B cell (primary cell): ENCODE results near the gene ARFIP2. TPM values are rescaled to one million over a fixed set of nuclear protein-coding genes. Genes with fewer than 3 reads are reported as not detected.

Experiments used
- ATAC-seq: fragments of 200-7000 bp; cut with Tn5 transposase; one replicate; pipeline ENCODE4 v1.10.0; 2021; ENCODE audit warnings: low read depth, mild to moderate bottlenecking, moderate number of reproducible peaks, moderate library complexity
- CTCF ChIA-PET: fragments of 350-600 bp; sonication (Branson Sonifier 250); formaldehyde crosslinking; loops from one replicate; lab custom pipeline; 2021; ENCODE audit warnings: antibody characterized with exemption, inconsistent platforms; lab: Charles Lee
- POLR2A ChIA-PET: fragments of 350-600 bp; sonication (Branson Sonifier 250); formaldehyde crosslinking; loops from one replicate; lab custom pipeline; 2021; ENCODE audit warnings: antibody characterized with exemption; lab: Charles Lee
- DNase-seq: peaks from one replicate; pipeline ENCODE4 v3.0.0; 2013
- H2AFZ ChIP-seq: 2 replicates; pipeline ENCODE4 v1.6.1; 2012; ENCODE audit warnings: mild to moderate bottlenecking, low read depth, low read length; ENCODE audit not compliant: insufficient read depth, poor library complexity, severe bottlenecking
- H3K27ac ChIP-seq, 2 donors: 1 replicate in 1 of 2; 2 replicates in 1 of 2; pipeline ENCODE4 v1.5.1; 2012 to 2013; ENCODE audit warnings: low read length in 2 of 2, mild to moderate bottlenecking in 2 of 2, moderate library complexity in 1 of 2
- H3K27me3 ChIP-seq, 4 experiments: fragments of 200-600 bp in 1 of 4; sonication (generic) in 1 of 4; replicated peaks in 1 of 4; 1 replicate in 2 of 4; 2 replicates in 2 of 4; pipeline versions ENCODE4 v1.6.1 to v1.7.0; 2013 to 2016; ENCODE audit warnings: low read length in 3 of 4, mild to moderate bottlenecking in 2 of 4, mixed read lengths in 1 of 4, moderate library complexity in 1 of 4; ENCODE audit not compliant: insufficient read depth in 4 of 4, control insufficient read depth in 3 of 4; ENCODE audit errors: control extremely low read depth in 1 of 4
- H3K36me3 ChIP-seq, 2 experiments: replicated peaks in 1 of 2; 1 replicate in 1 of 2; 2 replicates in 1 of 2; pipeline versions ENCODE4 v1.6.1 to v1.7.1; 2013; ENCODE audit warnings: low read length in 1 of 2; ENCODE audit not compliant: insufficient read depth in 2 of 2, control insufficient read depth in 1 of 2; ENCODE audit errors: control extremely low read depth in 1 of 2, extremely low read depth in 1 of 2
- H3K4me1 ChIP-seq, 2 donors: fragments of 200-600 bp in 1 of 2; sonication (generic) in 1 of 2; 1 replicate in 1 of 2; 2 replicates in 1 of 2; pipeline versions ENCODE4 v1.5.1 to v1.6.1; 2013 to 2017; ENCODE audit warnings: low read length in 2 of 2; ENCODE audit not compliant: control insufficient read depth in 2 of 2, insufficient read depth in 2 of 2
- H3K4me2 ChIP-seq: replicated peaks from 2 replicates; pipeline ENCODE3; 2012; ENCODE audit warnings: mild to moderate bottlenecking, low read depth, low read length; ENCODE audit not compliant: poor library complexity, severe bottlenecking
- H3K4me3 ChIP-seq, 5 experiments: fragments of 200-600 bp in 1 of 5; sonication (generic) in 1 of 5; 1 replicate in 3 of 5; 2 replicates in 2 of 5; pipeline versions ENCODE4 v1.5.1 to v1.7.0; 2011 to 2016; ENCODE audit warnings: low read length in 4 of 5, mild to moderate bottlenecking in 4 of 5, low read depth in 2 of 5, control low read depth in 1 of 5, moderate library complexity in 1 of 5; ENCODE audit not compliant: insufficient read depth in 1 of 5; ENCODE audit errors: control extremely low read depth in 1 of 5, extremely low read depth in 1 of 5
- H3K79me2 ChIP-seq: fragments of 200-600 bp; sonication (generic); one replicate; pipeline ENCODE4 v1.6.0; 2016; ENCODE audit warnings: low read length; ENCODE audit not compliant: control insufficient read depth, insufficient read depth
- H3K9ac ChIP-seq: fragments of 200-600 bp; sonication (generic); 2 replicates; pipeline ENCODE4 v1.6.1; 2017; ENCODE audit warnings: mild to moderate bottlenecking, low read length, moderate library complexity
- H3K9me3 ChIP-seq, 3 donors: one replicate each; pipeline versions ENCODE4 v1.6.1 to v1.7.1; 2013; ENCODE audit warnings: low read length in 2 of 3; ENCODE audit not compliant: control insufficient read depth in 2 of 3, insufficient read depth in 1 of 3; ENCODE audit errors: control extremely low read depth in 1 of 3
- H4K20me1 ChIP-seq: 2 replicates; pipeline ENCODE4 v1.6.0; 2012; ENCODE audit warnings: mild to moderate bottlenecking, low read length; ENCODE audit not compliant: insufficient read depth, control insufficient read depth, poor library complexity, severe bottlenecking
- H3K27ac Mint-ChIP-seq: one replicate; pipeline ENCODE4 v1.8.0; 2021; ENCODE audit warnings: mixed read lengths
- H3K27me3 Mint-ChIP-seq: one replicate; pipeline ENCODE4 v1.8.0; 2021; ENCODE audit warnings: mixed read lengths
- H3K4me1 Mint-ChIP-seq: one replicate; pipeline ENCODE4 v1.8.0; 2021; ENCODE audit warnings: mixed read lengths
- H3K4me3 Mint-ChIP-seq: one replicate; pipeline ENCODE4 v1.8.0; 2021; ENCODE audit warnings: mixed read lengths
- H3K9me3 Mint-ChIP-seq: one replicate; pipeline ENCODE4 v1.8.0; 2022; ENCODE audit warnings: mixed read lengths; ENCODE audit not compliant: insufficient read depth
- EZH2 ChIP-seq: IDR thresholded peaks from 2 replicates; pipeline ENCODE4 v1.6.1; 2012; ENCODE audit warnings: borderline replicate concordance, low read depth, mild to moderate bottlenecking, moderate library complexity, low read length; ENCODE audit not compliant: insufficient read depth, poor library complexity, severe bottlenecking
- WGBS: methylation state at CpG from one replicate; pipeline ENCODE4 v1.1.5; 2013; ENCODE audit warnings: missing lambda C conversion rate; ENCODE audit not compliant: insufficient coverage; 5-methylcytosine and 5-hydroxymethylcytosine counted together
- intact Hi-C: fragments of 100-400 bp; cut with micrococcal nuclease; formaldehyde crosslinking; loops from one replicate; pipeline ENCODE4 v1.10.0; 2022
- polyA plus RNA-seq: library from polyadenylated mRNA; depleted of rRNA; stranded (reverse); fragments of >200 nt; gene quantifications from 2 replicates; pipeline ENCODE4 v1.2.3, GENCODE V29; 2012
- total RNA-seq, 2 donors: library from RNA; stranded (reverse); fragments of 120-200 nt in 1 of 2; gene quantifications; 1 replicate in 1 of 2; 2 replicates in 1 of 2; pipeline versions ENCODE4 v1.2.3 to v1.2.4, GENCODE V29; 2013 to 2022
- TF ChIP-seq, protein P1 (sequence below): fragments of 200-600 bp; IDR thresholded peaks from one replicate; pipeline ENCODE4 v1.8.0; 2022; ENCODE audit warnings: antibody characterized with exemption, mild to moderate bottlenecking

ARFIP2 gene
- total and polyA plus RNA-seq, 2 donors (not counting 1 experiment from before 2014, with no cell fraction given), result 47.5 to 54.5 TPM

DNA sequence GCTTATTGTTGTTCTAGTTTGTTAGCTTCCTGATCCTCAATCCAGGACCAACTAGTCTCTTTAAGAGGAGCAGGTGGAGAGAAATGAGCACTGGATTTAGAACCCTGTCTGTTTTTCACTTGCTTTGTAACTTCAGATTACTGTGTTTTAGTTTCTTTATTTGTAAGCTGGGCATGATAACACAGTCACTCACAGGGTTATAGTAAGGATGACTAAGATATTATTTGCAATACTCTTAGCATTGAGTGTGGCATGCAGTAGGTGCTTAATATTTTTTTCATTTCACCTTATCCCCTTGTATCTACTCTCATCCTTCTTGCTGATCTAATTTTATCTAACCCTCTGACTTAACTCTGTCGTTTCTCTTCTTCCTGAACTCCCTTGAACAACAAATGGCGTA is 49.7 kb upstream of the ARFIP2 start:
- Histone ChIP-seq H3K4me2 (no peak overlapping the region), H3K36me3 (peaks cover 0 to 7% of the 10 kb centered on the region in 2 experiments), H3K9me3 (no peaks in the 10 kb centered on the region), H3K9ac (no peak overlapping the region), H3K27me3 (no peaks in the 10 kb centered on the region), H3K4me1 (peaks cover 4 to 9% of the 10 kb centered on the region in 2 donors), H4K20me1 (no peaks in the 10 kb centered on the region), H3K27ac (no peak overlapping the region), H3K79me2 (no peaks in the 10 kb centered on the region), H2AFZ (no peak overlapping the region), H3K4me3 (no peak overlapping the region)
- DNase-seq (no peak), ATAC-seq (no peak)
- no peak overlapping the region for H3K4me3 Mint-ChIP-seq
- no peaks in the 10 kb centered on the region for H3K9me3 Mint-ChIP-seq
- CTCF ChIA-PET, result interaction anchor here (0.7 to 5.7 kb wide), 40 partner anchors 8 to 227 kb away, joined by 3 to 104 read pairs (median 4); partner anchors contain the start of genes ILK, MRPL17, RRP8 and TAF10
- intact Hi-C loops, result loop anchor here (1.0 to 5.0 kb wide), 5 partner anchors 71 to 226 kb away; partner anchors contain the start of genes ILK, MRPL17 and RRP8
- no peaks in the 10 kb centered on the region for H3K27me3 Mint-ChIP-seq
- H3K27ac Mint-ChIP-seq, result no peak overlapping the region
- H3K4me1 Mint-ChIP-seq, result peaks cover 7% of the 10 kb centered on the region
- 88% methylated on average over 2 of the region's 2 CpGs for WGBS
- TF ChIP-seq EZH2, result no peak
- TF ChIP-seq, protein P1, sequence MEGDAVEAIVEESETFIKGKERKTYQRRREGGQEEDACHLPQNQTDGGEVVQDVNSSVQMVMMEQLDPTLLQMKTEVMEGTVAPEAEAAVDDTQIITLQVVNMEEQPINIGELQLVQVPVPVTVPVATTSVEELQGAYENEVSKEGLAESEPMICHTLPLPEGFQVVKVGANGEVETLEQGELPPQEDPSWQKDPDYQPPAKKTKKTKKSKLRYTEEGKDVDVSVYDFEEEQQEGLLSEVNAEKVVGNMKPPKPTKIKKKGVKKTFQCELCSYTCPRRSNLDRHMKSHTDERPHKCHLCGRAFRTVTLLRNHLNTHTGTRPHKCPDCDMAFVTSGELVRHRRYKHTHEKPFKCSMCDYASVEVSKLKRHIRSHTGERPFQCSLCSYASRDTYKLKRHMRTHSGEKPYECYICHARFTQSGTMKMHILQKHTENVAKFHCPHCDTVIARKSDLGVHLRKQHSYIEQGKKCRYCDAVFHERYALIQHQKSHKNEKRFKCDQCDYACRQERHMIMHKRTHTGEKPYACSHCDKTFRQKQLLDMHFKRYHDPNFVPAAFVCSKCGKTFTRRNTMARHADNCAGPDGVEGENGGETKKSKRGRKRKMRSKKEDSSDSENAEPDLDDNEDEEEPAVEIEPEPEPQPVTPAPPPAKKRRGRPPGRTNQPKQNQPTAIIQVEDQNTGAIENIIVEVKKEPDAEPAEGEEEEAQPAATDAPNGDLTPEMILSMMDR, result no peak
- POLR2A ChIA-PET, result interaction anchor here (0.9 kb wide), 1 partner anchor 71 kb away, joined by 3 read pairs; no protein-coding TSS in a partner anchor

- POLR2A ChIA-PET, result no interaction called here
- Histone ChIP-seq H3K27ac (no peak overlapping the region), H4K20me1 (no peaks in the 10 kb centered on the region), H2AFZ (no peak overlapping the region), H3K4me2 (no peak overlapping the region), H3K4me1 (peaks cover 4 to 9% of the 10 kb centered on the region in 2 donors), H3K36me3 (peaks cover 0 to 7% of the 10 kb centered on the region in 2 experiments), H3K9ac (no peak overlapping the region), H3K9me3 (no peaks in the 10 kb centered on the region), H3K27me3 (no peaks in the 10 kb centered on the region), H3K4me3 (no peak overlapping the region), H3K79me2 (no peaks in the 10 kb centered on the region)
- Mint-ChIP-seq H3K9me3 (no peaks in the 10 kb centered on the region), H3K27ac (no peak overlapping the region), H3K4me1 (peaks cover 7% of the 10 kb centered on the region), H3K4me3 (no peak overlapping the region), H3K27me3 (no peaks in the 10 kb centered on the region)
- CTCF ChIA-PET, result interaction anchor here (0.9 to 5.7 kb wide), 8 partner anchors 10 to 175 kb away, joined by 3 to 104 read pairs (median 5); partner anchors contain the start of genes MRPL17 and TPP1
- DNase-seq, result no peak
- no peak for ATAC-seq
- 100% methylated on average over 1 of the region's 2 CpGs for WGBS
- intact Hi-C loops, result no loop called here
- TF ChIP-seq, protein P1, result no peak
- no peak for TF ChIP-seq EZH2
Measured at GRCh38 chr11:6529266-6529665, 48.1 kb upstream of the ARFIP2 start.
